Ovary (tissue), 9 donors: Measurements from ENCODE around the gene PPP2R2C. TPM values are rescaled to one million over a fixed set of nuclear protein-coding genes. Genes with fewer than 3 reads are reported as not detected.

Source experiments
- DNase-seq, 5 donors: peaks; one replicate each; pipeline ENCODE4 v3.0.0-alpha.2; 2019 to 2020
- H3K27ac ChIP-seq, 2 donors: fragments of 200-600 bp; one replicate each; pipeline versions ENCODE4 v1.5.1 to v1.8.0; 2019 to 2022
- H3K27me3 ChIP-seq: fragments of 200-600 bp; one replicate; pipeline ENCODE4 v1.8.0; 2022
- H3K36me3 ChIP-seq: fragments of 200-600 bp; sonication (generic); one replicate; pipeline ENCODE4 v1.5.1; 2019
- H3K4me1 ChIP-seq: one replicate; pipeline ENCODE4 v1.8.1; 2013; ENCODE audit warnings: mild to moderate bottlenecking, moderate library complexity; ENCODE audit not compliant: insufficient read depth
- H3K4me3 ChIP-seq: fragments of 200-600 bp; sonication (generic); one replicate; pipeline ENCODE4 v1.5.1; 2017
- H3K9me3 ChIP-seq, 2 donors: fragments of 200-600 bp in 1 of 2; sonication (generic) in 1 of 2; one replicate each; pipeline versions ENCODE4 v1.5.1 to v1.8.1; 2013 to 2019; ENCODE audit warnings: mild to moderate bottlenecking in 1 of 2, moderate library complexity in 1 of 2
- CTCF ChIP-seq, 3 donors: fragments of 450-650 bp in 2 of 3; fragments of 200-600 bp in 1 of 3; IDR thresholded peaks; one replicate each; pipeline versions ENCODE4 v1.5.1 to v1.8.0; 2016 to 2022; ENCODE audit warnings: antibody characterized with exemption in 3 of 3, mild to moderate bottlenecking in 1 of 3
- EP300 ChIP-seq: sonication (generic); formaldehyde crosslinking; IDR thresholded peaks from one replicate; pipeline ENCODE4 v1.6.1; 2017; ENCODE audit warnings: antibody characterized with exemption
- POLR2A ChIP-seq: fragments of 450-650 bp; IDR thresholded peaks from one replicate; pipeline ENCODE4 v1.6.1; 2017; ENCODE audit warnings: antibody characterized with exemption, mild to moderate bottlenecking, moderate library complexity
- WGBS, 3 donors: extraction: QIAGEN DNeasy Blood & Tissue Kit in 1 of 3; methylation state at CpG; one replicate each; pipeline versions ENCODE4 v1.1.5 to v1.1.7; 2013 to 2017; 5-methylcytosine and 5-hydroxymethylcytosine counted together
- intact Hi-C, 4 donors: fragments of 100-400 bp; cut with DNase I; formaldehyde crosslinking; loops; one replicate each; pipeline versions ENCODE4 v1.11.0 to v1.15.1; 2022 to 2023
- polyA plus RNA-seq, 2 donors: library from polyadenylated mRNA; stranded (reverse); fragments of 200-250 nt in 1 of 2; fragments of 350-450 nt in 1 of 2; fragmentation: Illumina TruSeq in 1 of 2; extraction: RNeasy Lipid Tissue Mini Kit (QIAGEN cat#74804) in 1 of 2; gene quantifications; one replicate each; pipeline ENCODE4 v1.2.3, GENCODE V29; 2013 to 2014
- total RNA-seq, 7 donors: library from RNA; depleted of rRNA in 2 of 7; stranded (reverse); fragments of >200 nt in 2 of 7; fragmentation: NEBNext Ultra II Directional in 3 of 7; extraction: Animal tissue kit (Norgen Biotek cat#: 25700) in 3 of 7; gene quantifications; one replicate each; pipeline versions ENCODE4 v1.1.0 to v1.2.4, GENCODE V29; 2016 to 2023
- donor health status: DM: no; HTN: no; CAD: no; lungs with moderate emphysema.
- donor health status: DM: no; HTN: no; CAD: no.
- donor health status: Bipolar disorder and iron deficiency.
- donor health status: DM: yes; HTN: yes; CAD: no.
- donor health status: DM: no; HTN: no; CAD: no.
- donor health status: DM: yes; HTN: yes; CAD: no.

Gene PPP2R2C
- total and polyA plus RNA-seq, 9 donors = 0.12 to 4.5 (median 0.77) TPM

DNA sequence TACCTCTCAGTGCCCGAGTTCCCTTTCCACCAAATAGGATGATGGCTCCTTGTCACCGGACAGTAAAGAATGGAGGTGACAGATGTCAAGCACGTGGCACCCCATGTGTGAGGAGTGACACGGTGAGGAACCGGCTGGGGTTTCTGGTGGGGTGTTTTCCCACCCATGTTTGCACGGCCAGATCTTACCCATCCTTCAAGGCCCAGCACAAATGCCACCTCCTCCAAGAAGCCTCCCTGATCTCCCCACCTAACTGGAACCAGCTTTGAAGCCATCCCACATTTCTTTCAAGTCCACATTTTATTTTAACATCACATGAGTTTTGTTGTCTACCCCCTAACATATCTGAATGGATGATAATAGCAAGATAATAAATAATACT, 139.8 kb downstream of the PPP2R2C start:
- no peak for DNase-seq
- no peaks in the 10 kb centered on the region for H3K27me3 ChIP-seq
- no peak overlapping the region for H3K27ac ChIP-seq
- H3K9me3 ChIP-seq = no peaks in the 10 kb centered on the region
- intact Hi-C loops = loop anchor here (5.0 to 10.0 kb wide), 2 partner anchors 212 to 215 kb away; no protein-coding TSS in a partner anchor
- H3K4me1 ChIP-seq = no peaks in the 10 kb centered on the region
- no peaks in the 10 kb centered on the region for H3K36me3 ChIP-seq
- no peak for TF ChIP-seq CTCF (IDR thresholded peaks at IDR 0.05)
- TF ChIP-seq POLR2A = no peak
- WGBS, 3 donors = 74 to 82% (median 79%) methylated on average over 6 of the region's 6 CpGs
- no peak overlapping the region for H3K4me3 ChIP-seq

DNA sequence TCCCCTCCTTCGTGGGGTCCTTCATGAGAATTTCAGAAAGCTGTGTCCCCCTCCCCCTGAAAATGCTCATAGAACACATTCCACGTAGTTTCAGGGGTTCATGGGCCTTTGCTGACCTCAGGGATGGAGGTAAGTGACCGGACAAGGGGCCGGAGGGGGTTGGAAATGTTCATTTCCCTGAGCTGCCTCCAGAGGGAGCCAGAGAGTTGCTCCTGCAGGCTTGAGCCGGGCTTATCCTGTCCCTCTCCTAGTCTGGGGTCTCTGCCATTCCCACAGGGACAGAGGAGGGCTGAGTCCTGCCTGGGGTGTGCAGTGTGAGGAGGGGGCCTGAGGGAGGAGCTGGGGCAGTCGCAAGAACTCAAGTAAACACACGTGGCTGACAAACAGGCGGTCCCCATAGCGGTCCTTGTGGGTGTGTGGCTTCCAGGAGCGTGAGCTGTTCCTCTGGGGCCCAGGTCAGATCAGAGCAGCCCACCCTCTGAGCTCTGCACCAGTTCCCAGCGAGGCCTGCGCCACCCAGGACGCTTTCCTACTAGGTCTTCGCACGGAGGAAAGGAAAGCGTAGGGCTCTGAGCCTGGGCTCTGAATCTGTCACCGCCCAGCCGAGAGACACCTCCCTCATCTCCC, 140.3 kb downstream of the PPP2R2C start:
- Histone ChIP-seq H3K27ac (no peak overlapping the region), H3K9me3 (no peaks in the 10 kb centered on the region), H3K36me3 (no peaks in the 10 kb centered on the region), H3K4me1 (no peaks in the 10 kb centered on the region), H3K4me3 (no peak overlapping the region), H3K27me3 (no peaks in the 10 kb centered on the region)
- intact Hi-C loops = loop anchor here (5.0 to 10.0 kb wide), 2 partner anchors 213 to 215 kb away; no protein-coding TSS in a partner anchor
- DNase-seq = no peak
- 57 to 65% (median 64%) methylated on average over 18 of the region's 18 CpGs for WGBS, 3 donors
- TF ChIP-seq CTCF (IDR thresholded peaks at IDR 0.05) (peak in 1 of 3 donors; percentile 19), POLR2A (no peak)

- TF ChIP-seq POLR2A = no peak
- no peak for TF ChIP-seq EP300
- TF ChIP-seq CTCF (IDR thresholded peaks at IDR 0.05) = no peak
- no peaks in the 10 kb centered on the region for H3K4me1 ChIP-seq
- no peak overlapping the region for H3K4me3 ChIP-seq
- H3K27me3 ChIP-seq = no peaks in the 10 kb centered on the region
- no peaks in the 10 kb centered on the region for H3K9me3 ChIP-seq
- intact Hi-C loops = loop anchor here (2.0 to 10.0 kb wide), 3 partner anchors 69 to 216 kb away; no protein-coding TSS in a partner anchor
- H3K36me3 ChIP-seq = no peaks in the 10 kb centered on the region
- DNase-seq = no peak
- no peak overlapping the region for H3K27ac ChIP-seq
- 95 to 97% (median 96%) methylated on average over 6 of the region's 6 CpGs for WGBS, 3 donors
Observed at GRCh38 chr4:6331468-6331867, 140.9 kb downstream of the PPP2R2C start.

- TF ChIP-seq CTCF (IDR thresholded peaks at IDR 0.05) (no peak), EP300 (no peak), POLR2A (no peak)
- H3K36me3 ChIP-seq = no peaks in the 10 kb centered on the region
- 77 to 89% (median 88%) methylated on average over 8 of the region's 8 CpGs for WGBS, 3 donors
- no peak overlapping the region for H3K27ac ChIP-seq
- no peak for DNase-seq
- H3K4me3 ChIP-seq = no peak overlapping the region
- no peaks in the 10 kb centered on the region for H3K9me3 ChIP-seq
- no peaks in the 10 kb centered on the region for H3K27me3 ChIP-seq
- no peaks in the 10 kb centered on the region for H3K4me1 ChIP-seq
- intact Hi-C loops = loop anchor here (2.0 to 10.0 kb wide), 3 partner anchors 68 to 216 kb away; no protein-coding TSS in a partner anchor
Observed at GRCh38 chr4:6331018-6331417, 141.4 kb downstream of the PPP2R2C start.
